Prostate gland (tissue), 2 donors: ENCODE measurements around the gene LPCAT1.

Source experiments
- CTCF ChIP-seq, 4 experiments: fragments of 200-600 bp in 2 of 4; fragments of 450-650 bp in 2 of 4; sonication (generic) in 2 of 4; IDR thresholded peaks; 1 replicate in 3 of 4; 2 replicates in 1 of 4; pipeline ENCODE4 v1.5.1; 2016 to 2019; ENCODE audit warnings: antibody characterized with exemption in 4 of 4, mild to moderate bottlenecking in 2 of 4, moderate library complexity in 2 of 4
- POLR2AphosphoS5 ChIP-seq: sonication (generic); formaldehyde crosslinking; IDR thresholded peaks from one replicate; pipeline ENCODE4 v1.6.1; 2017; ENCODE audit warnings: antibody characterized with exemption

GRCh38 chr5:1524799-1525623 lies 1.3 kb upstream of the LPCAT1 start:
- TF ChIP-seq POLR2AphosphoS5 (no peak), CTCF (IDR thresholded peaks at IDR 0.05) (no peak)
